Measurements from ENCODE around the gene SMAD2. TPM values are rescaled to one million over a fixed set of nuclear protein-coding genes. Genes with fewer than 3 reads are reported as not detected.

SMAD2 gene
- total and polyA plus RNA-seq, 2 experiments from 2014 or later, result 58.5 to 108 TPM

- 96% methylated on average over 2 of the region's 2 CpGs for WGBS (ENCODE audit: low lambda C conversion rate, missing lambda C conversion rate)
- Histone ChIP-seq H3K36me3 (replicated peaks; ENCODE audit: insufficient read depth, low read depth) (no peaks in the 10 kb centered on the region), H3K27me3 (no peaks in the 10 kb centered on the region), H3K79me2 (no peaks in the 10 kb centered on the region), H4K20me1 (ENCODE audit: insufficient read depth, poor library complexity, severe bottlenecking) (no peaks in the 10 kb centered on the region), H3K4me2 (no peak overlapping the region), H3K9me2 (replicated peaks; ENCODE audit: insufficient read depth) (no peaks in the 10 kb centered on the region), H3K4me3 (no peak overlapping the region), H2AFZ (no peak overlapping the region), H3K4me1 (ENCODE audit: insufficient read depth) (no peaks in the 10 kb centered on the region), H3K27ac (no peak overlapping the region), H3K9me3 (ENCODE audit: low read depth) (no peaks in the 10 kb centered on the region)
- no peak for DNase-seq (ENCODE audit: low spot score)
- TF ChIP-seq EZH2 (IDR thresholded peaks at IDR 0.05; ENCODE audit: borderline replicate concordance), result no peak
- no peak for TF ChIP-seq EZH2phosphoT487 (IDR thresholded peaks at IDR 0.05; ENCODE audit: low read depth, severe bottlenecking, unreplicated experiment)
- TF ChIP-seq CTCF (IDR thresholded peaks at IDR 0.05; ENCODE audit: poor library complexity), result no peak
Measured at GRCh38 chr18:47846431-47846830, 84.0 kb downstream of the SMAD2 start.

GRCh38 chr18:47844828-47845498 lies 85.5 kb downstream of the SMAD2 start:
- H4K20me1 ChIP-seq (ENCODE audit: insufficient read depth, poor library complexity, severe bottlenecking), result no peaks in the 10 kb centered on the region
- TF ChIP-seq EZH2phosphoT487 (IDR thresholded peaks at IDR 0.05; ENCODE audit: low read depth, severe bottlenecking, unreplicated experiment) (no peak), CTCF (IDR thresholded peaks at IDR 0.05; ENCODE audit: poor library complexity) (no peak)
- no peaks in the 10 kb centered on the region for H3K27me3 ChIP-seq
- H3K4me3 ChIP-seq, result no peak overlapping the region
- 95% methylated on average over 5 of the region's 5 CpGs for WGBS (ENCODE audit: low lambda C conversion rate, missing lambda C conversion rate)
- H3K4me1 ChIP-seq (ENCODE audit: insufficient read depth), result no peaks in the 10 kb centered on the region
- H3K9me3 ChIP-seq (ENCODE audit: low read depth), result no peaks in the 10 kb centered on the region
- no peak for DNase-seq (ENCODE audit: low spot score)
- H2AFZ ChIP-seq, result no peak overlapping the region
- H3K36me3 ChIP-seq (replicated peaks; ENCODE audit: insufficient read depth, low read depth), result no peaks in the 10 kb centered on the region
- H3K27ac ChIP-seq, result no peak overlapping the region
- H3K9me2 ChIP-seq (replicated peaks; ENCODE audit: insufficient read depth), result no peaks in the 10 kb centered on the region
- no peaks in the 10 kb centered on the region for H3K79me2 ChIP-seq
- H3K4me2 ChIP-seq, result no peak overlapping the region

GRCh38 chr18:47842836-47843235 lies 87.6 kb downstream of the SMAD2 start:
- Histone ChIP-seq H3K36me3 (replicated peaks; ENCODE audit: insufficient read depth, low read depth) (no peaks in the 10 kb centered on the region), H3K4me1 (ENCODE audit: insufficient read depth) (no peaks in the 10 kb centered on the region), H3K79me2 (no peaks in the 10 kb centered on the region)

More at GRCh38 chr18:47842836-47843235, 87.6 kb downstream of the SMAD2 start:
- no peaks in the 10 kb centered on the region for H3K9me2 ChIP-seq (replicated peaks; ENCODE audit: insufficient read depth)
- DNase-seq (ENCODE audit: low spot score), result no peak
- TF ChIP-seq CTCF (IDR thresholded peaks at IDR 0.05; ENCODE audit: poor library complexity) (no peak), EZH2phosphoT487 (IDR thresholded peaks at IDR 0.05; ENCODE audit: low read depth, severe bottlenecking, unreplicated experiment) (no peak), EZH2 (IDR thresholded peaks at IDR 0.05; ENCODE audit: borderline replicate concordance) (no peak)
- H3K4me2 ChIP-seq, result no peak overlapping the region
- no peak overlapping the region for H3K4me3 ChIP-seq
- H4K20me1 ChIP-seq (ENCODE audit: insufficient read depth, poor library complexity, severe bottlenecking), result no peaks in the 10 kb centered on the region
- no peaks in the 10 kb centered on the region for H3K9me3 ChIP-seq (ENCODE audit: low read depth)
- no peak overlapping the region for H2AFZ ChIP-seq
- H3K27me3 ChIP-seq, result no peaks in the 10 kb centered on the region
- 100% methylated on average over 1 of the region's 1 CpG for whole genome bisulfite sequencing (ENCODE audit: low lambda C conversion rate, missing lambda C conversion rate)
- no peak overlapping the region for H3K27ac ChIP-seq
